GM12874 (cell line): Measurements from ENCODE around the gene MALRD1.

Source experiments
- CTCF ChIP-seq: IDR thresholded peaks from 2 replicates; pipeline ENCODE4 v1.5.1; 2011; ENCODE audit warnings: low read depth, mild to moderate bottlenecking, control low read depth, low read length, moderate library complexity; ENCODE audit not compliant: insufficient read depth

Gene MALRD1

GRCh38 chr10:19676063-19676462, 627.5 kb downstream of the MALRD1 start:
- no peak for TF ChIP-seq CTCF

- no peak for TF ChIP-seq CTCF
These were observed 634.8 kb downstream of the MALRD1 start for GRCh38 chr10:19683356-19683755.

GRCh38 chr10:19683960-19684359, 635.4 kb downstream of the MALRD1 start:
- no peak for TF ChIP-seq CTCF

GRCh38 chr10:19688344-19688743, 639.7 kb downstream of the MALRD1 start:
- TF ChIP-seq CTCF = no peak

- TF ChIP-seq CTCF = no peak
These were observed 640.6 kb downstream of the MALRD1 start for GRCh38 chr10:19689231-19689630.

GRCh38 chr10:19699299-19699698, 650.7 kb downstream of the MALRD1 start:
- TF ChIP-seq CTCF = no peak

GRCh38 chr10:19701427-19702052, 652.9 kb downstream of the MALRD1 start:
- TF ChIP-seq CTCF = no peak
